ENCODE data around the gene TENM4. TPM values are rescaled to one million over a fixed set of nuclear protein-coding genes. Genes with fewer than 3 reads are reported as not detected.

The TENM4 gene
- total and polyA plus RNA-seq, 2 of the 13 experiments (the other 11 are each of a cell fraction or from before 2014, with no cell fraction given) = not detected

- POLR2A ChIA-PET = no interaction called here
- CTCF ChIA-PET (ENCODE audit: low intra/inter-chr PET ratio, low total read pairs) = no interaction called here
- Histone ChIP-seq H3K4me1 (ENCODE audit: insufficient read depth, low read length) (no peaks in the 10 kb centered on the region), H3K4me3 (replicated peaks in 1 of 3; ENCODE audit: insufficient read depth in 1 of 3, low read depth in 2 of 3, low read length in 3 of 3) (no peak overlapping the region), H3K9ac (ENCODE audit: insufficient read depth, low read depth, low read length) (no peak overlapping the region), H3K36me3 (replicated peaks in 1 of 2; ENCODE audit: control insufficient read depth in 1 of 2, insufficient read depth in 2 of 2, low read length in 2 of 2) (no peaks in the 10 kb centered on the region), H4K20me1 (ENCODE audit: insufficient read depth, low read length) (no peaks in the 10 kb centered on the region), H3K27ac (ENCODE audit: extremely low read length, insufficient read depth, low read length) (no peak overlapping the region), H2AFZ (ENCODE audit: low read length) (no peak overlapping the region), H3K9me3 (ENCODE audit: low read length) (no peaks in the 10 kb centered on the region), H3K27me3 (ENCODE audit: control insufficient read depth in 1 of 2, insufficient read depth in 2 of 2, low read length in 2 of 2) (peaks cover 0 to 3% of the 10 kb centered on the region in 2 experiments; a peak in 2 of 5 replicates), H3K4me2 (ENCODE audit: low read depth, low read length) (no peak overlapping the region), H3K79me2 (ENCODE audit: insufficient read depth, low read length) (no peaks in the 10 kb centered on the region)
- in situ Hi-C loops (cut with HindIII; ENCODE audit: extremely low pct_ligation_motif_present, low pct_unique_long_range_greater_than_20kb) = no loop called here
- 33% methylated on average over 1 of the region's 2 CpGs for WGBS (ENCODE audit: low lambda C conversion rate)
- DNase-seq (ENCODE audit: low spot score) = no peak
- intact Hi-C loops (cut with micrococcal nuclease; ENCODE audit: unreplicated experiment) = no loop called here
- TF ChIP-seq ZNF30 (CRISPR knock-in tag; IDR thresholded peaks at IDR 0.05) (no peak), KLF13 (CRISPR knock-in tag; IDR thresholded peaks at IDR 0.05) (no peak), KAT2B (IDR thresholded peaks at IDR 0.05; ENCODE audit: borderline replicate concordance, low read depth, low read length) (no peak), ZGPAT (CRISPR knock-in tag; IDR thresholded peaks at IDR 0.05) (no peak), ZFYVE20 (CRISPR knock-in tag; IDR thresholded peaks at IDR 0.05; ENCODE audit: borderline replicate concordance, low read depth) (no peak), ZNF24 (IDR thresholded peaks at IDR 0.05) (no peak), MED8 (CRISPR knock-in tag; IDR thresholded peaks at IDR 0.05; ENCODE audit: insufficient replicate concordance) (no peak), TBL1XR1 (IDR thresholded peaks at IDR 0.05; ENCODE audit: borderline replicate concordance, low read length, partially characterized antibody) (no peak), ZNF567 (CRISPR knock-in tag; IDR thresholded peaks at IDR 0.05; ENCODE audit: borderline replicate concordance) (no peak), ZNF710 (CRISPR knock-in tag; IDR thresholded peaks at IDR 0.05; ENCODE audit: borderline replicate concordance) (no peak), ZNF121 (CRISPR knock-in tag; IDR thresholded peaks at IDR 0.05) (no peak), FIP1L1 (IDR thresholded peaks at IDR 0.05; ENCODE audit: borderline replicate concordance, insufficient read depth, low read depth, low read length) (no peak), KDM3A (CRISPR knock-in tag; IDR thresholded peaks at IDR 0.05; ENCODE audit: low read depth) (no peak), DRAP1 (CRISPR knock-in tag; IDR thresholded peaks at IDR 0.05) (no peak), SOX13 (IDR thresholded peaks at IDR 0.05) (no peak), SOX13 (CRISPR knock-in tag; conservative IDR thresholded peaks at IDR 0.05 in 1 of 2, IDR thresholded peaks at IDR 0.05 in 1 of 2) (no peak)
- ATAC-seq = no peak
- FAIRE-seq = no peak
- BruUV-seq (replicated peaks) = no TSS peak
Measured at GRCh38 chr11:79098146-79098545, 342.7 kb downstream of the TENM4 start.

All from HepG2 (cell line).